Non-pigmented ciliary epithelial cell (primary cell): ENCODE measurements around the gene RSAD2.
"Not testable (repeated sequence)": the region's sequence is repeated elsewhere in the genome, so short reads cannot be mapped to it uniquely, and the experiment has no call there.

ENCODE experiments used
- DNase-seq: peaks from one replicate; pipeline ENCODE4 v3.0.0-alpha.2; 2010; ENCODE audit warnings: low read depth

Gene RSAD2

DNA sequence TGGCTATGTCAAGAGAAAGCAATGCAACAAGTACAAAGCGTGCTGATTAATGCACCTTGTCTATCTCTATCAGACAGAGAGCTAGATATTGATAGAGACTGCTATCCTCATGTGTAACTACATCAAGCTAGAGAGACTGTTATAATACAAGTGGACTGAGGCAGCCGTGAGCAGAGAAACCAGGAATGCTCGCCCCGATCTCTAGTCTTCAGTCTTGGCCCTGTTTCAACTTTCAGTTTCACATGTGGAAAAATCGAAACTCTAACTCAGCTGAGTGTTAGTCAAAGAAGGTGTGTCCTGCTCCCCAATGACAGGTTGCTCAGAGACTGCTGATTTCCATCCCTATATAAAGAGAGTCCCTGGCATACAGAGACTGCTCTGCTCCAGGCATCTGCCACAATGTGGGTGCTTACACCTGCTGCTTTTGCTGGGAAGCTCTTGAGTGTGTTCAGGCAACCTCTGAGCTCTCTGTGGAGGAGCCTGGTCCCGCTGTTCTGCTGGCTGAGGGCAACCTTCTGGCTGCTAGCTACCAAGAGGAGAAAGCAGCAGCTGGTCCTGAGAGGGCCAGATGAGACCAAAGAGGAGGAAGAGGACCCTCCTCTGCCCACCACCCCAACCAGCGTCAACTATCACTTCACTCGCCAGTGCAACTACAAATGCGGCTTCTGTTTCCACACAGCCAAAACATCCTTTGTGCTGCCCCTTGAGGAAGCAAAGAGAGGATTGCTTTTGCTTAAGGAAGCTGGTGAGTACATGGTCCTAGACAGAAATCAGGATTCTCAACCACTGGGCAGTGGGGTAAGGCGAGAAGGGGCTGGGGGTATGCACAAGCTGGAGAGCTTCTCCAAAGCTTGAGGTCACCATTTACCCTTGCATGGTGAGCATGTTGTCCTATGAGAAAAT is at the start of gene RSAD2:
TSS of gene RSAD2 (plus strand) at position 376 of the 903 bp plus-strand sequence. CDS start at position 400, 24 bp downstream.
- no peak for DNase-seq

- no peak for DNase-seq
These were observed 49.3 kb upstream of the RSAD2 start for GRCh38 chr2:6828299-6828584.

DNA sequence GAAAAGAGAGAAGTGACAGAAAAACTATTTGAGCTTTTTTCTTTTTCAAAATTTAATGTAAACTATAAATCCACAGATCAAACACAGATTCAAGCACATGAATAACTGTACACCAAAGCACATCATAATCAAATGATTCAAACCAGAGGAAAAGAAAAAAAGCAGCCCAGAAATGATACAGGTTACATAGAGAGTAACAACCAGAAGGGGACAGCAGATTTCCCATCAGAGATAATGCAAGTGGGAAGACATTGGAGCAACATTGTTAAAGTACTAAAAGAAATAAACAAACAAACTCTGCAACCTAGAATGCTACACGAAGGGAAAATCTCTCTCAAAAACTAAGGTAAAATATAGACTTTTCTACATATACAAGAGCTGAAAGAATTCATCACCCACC is 46.3 kb upstream of the RSAD2 start:
- DNase-seq = no peak

- no peak for DNase-seq
These were observed 44.8 kb upstream of the RSAD2 start for GRCh38 chr2:6832596-6833299.

GRCh38 chr2:6833300-6833604 is 44.3 kb upstream of the RSAD2 start:
- DNase-seq = no peak

GRCh38 chr2:6834163-6834562 is 43.4 kb upstream of the RSAD2 start:
- DNase-seq = no peak

DNA sequence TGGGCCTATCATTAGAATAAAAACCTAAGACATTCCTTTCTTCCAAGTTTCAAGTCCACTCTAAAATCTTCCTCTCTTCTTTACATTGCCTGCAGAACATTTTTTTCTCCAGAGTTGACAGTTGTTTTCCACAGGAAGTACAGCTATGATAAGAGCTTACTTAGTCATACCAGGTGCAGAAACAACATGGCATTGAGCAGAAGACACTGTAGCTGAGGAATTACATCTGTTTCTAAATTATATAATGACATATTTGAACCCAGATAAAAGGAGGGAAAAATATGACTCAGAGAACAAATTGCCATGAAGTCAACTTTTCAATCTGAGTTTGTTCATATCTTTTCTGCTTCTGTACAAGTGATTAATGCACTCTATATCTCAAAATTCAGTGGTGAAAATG is 42.1 kb upstream of the RSAD2 start:
- no peak for DNase-seq

DNA sequence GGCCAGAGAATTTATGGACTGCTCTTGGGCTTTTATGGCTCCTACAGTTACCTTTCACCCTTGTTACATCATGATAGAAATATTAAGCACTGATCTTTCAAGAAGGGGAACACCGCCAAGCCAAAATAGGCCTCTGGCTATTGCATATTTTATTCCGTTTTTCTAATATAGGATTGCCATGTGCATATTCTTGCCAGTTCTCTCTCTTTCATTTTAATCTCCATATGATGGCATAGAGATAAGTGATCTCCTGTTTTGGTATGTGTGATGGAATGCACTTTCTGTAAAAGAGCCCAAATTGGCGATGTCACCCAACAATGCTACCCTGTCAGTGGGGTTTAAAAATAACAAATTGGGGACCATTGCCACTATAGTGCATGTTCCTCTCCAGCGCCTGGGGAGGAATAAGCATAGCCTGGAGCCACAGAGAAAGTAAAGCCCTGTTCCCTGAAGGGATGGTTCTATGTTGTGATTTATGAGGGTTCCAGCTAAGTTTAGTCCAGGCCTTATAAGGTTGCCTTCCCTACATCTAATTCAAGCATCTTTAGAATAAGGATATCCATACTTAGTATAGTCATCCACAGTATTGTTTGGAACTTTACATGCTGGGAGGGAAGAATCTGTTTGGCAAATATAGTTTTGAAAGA is 38.8 kb upstream of the RSAD2 start:
- no peak for DNase-seq

- DNase-seq = no peak
These were observed 35.9 kb upstream of the RSAD2 start for GRCh38 chr2:6841537-6842287.

- DNase-seq = no peak
These were observed 32.3 kb upstream of the RSAD2 start for GRCh38 chr2:6845312-6845711.

DNA sequence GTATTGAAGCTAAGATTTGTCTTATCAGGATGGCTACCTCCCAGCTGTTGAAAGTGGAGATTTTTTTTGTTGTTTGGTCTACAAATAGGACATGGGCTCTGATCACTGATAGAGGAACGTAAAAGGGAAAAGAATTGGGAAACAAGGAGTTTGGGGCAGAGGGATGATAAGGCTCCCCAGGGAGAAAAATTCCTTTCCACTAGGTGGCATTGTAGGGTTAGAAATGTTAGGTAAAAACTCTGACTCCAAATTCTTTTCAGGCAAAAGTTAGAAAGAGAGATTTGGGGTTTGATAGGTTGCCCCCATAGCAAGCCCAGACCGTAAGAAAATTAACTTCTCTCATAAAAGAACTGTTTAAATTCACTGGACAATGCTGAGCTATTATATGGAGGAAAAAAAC is 31.7 kb upstream of the RSAD2 start:
- DNase-seq = no peak

- no peak for DNase-seq
These were observed 31.0 kb upstream of the RSAD2 start for GRCh38 chr2:6846540-6846939.

GRCh38 chr2:6846967-6847681 is 30.5 kb upstream of the RSAD2 start:
- DNase-seq = no peak

GRCh38 chr2:6852195-6852594 is 25.4 kb upstream of the RSAD2 start:
- no peak for DNase-seq

DNA sequence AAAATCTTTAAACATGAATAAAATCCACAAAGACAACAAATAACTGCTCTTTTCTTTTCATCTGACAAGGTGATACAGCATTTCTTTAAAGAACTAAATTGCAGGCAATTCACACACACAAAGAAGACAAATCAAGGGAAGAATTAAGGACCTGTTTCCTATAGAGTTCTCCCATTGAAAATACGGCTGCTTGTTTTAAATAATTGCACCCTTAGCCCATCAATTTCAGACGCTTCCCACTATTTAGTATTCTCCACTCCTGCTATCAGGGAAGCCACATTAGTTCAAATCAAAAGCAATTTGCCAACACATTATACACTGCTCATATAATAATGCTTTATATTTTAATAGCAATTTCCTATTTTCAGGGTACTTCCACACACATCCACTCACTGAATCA is 23.2 kb upstream of the RSAD2 start:
- DNase-seq = no peak

DNA sequence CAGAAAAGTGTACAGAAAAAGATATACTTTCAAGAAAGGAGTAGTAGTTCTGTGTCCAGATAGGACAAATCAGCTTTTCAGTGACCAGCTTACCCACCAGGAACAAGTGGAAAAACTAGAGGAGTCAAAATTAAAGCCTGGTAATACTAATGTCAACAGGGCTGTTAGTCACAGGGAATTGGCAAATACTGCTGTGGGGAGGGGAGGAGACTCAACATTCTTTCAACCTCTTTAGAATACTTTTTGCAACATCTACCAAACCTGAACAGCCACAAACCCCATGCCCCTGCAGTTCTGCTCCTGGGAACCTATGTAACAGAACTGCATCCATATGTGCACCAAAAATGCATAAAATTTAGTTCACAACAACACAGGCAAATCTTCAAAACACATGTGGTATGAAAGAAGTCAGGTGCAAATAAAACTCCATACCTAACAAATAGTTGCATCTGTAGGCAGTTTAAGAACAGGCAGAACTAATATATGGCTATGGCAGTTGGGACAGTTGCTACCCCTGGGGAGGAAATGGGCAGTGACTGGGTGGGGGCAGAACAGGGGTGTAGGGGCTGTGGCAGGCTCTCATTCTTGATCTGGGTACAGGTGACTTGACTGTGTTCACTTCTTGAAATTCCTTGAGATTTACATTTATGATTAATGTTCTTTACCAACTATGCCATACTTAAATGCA is 21.6 kb upstream of the RSAD2 start:
- no peak for DNase-seq

DNA sequence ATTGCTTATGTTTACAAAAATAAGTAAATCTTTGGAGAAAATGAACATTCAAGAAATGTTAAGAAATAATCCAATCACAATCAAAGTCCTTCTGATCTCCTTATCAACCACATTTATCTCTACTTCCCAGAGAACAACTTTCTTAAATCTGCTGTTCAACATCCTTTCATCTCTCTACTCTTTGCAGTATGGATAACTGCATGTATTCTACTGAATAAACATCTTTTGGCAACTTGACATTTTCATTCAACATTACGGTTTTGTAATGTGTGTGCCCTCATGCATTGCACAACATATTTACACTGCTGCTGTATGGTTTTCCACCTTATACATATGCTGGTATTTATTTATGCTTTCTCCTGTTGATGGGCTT is 21.0 kb upstream of the RSAD2 start:
- no peak for DNase-seq

- DNase-seq = not testable (repeated sequence)
These were observed 19.0 kb upstream of the RSAD2 start for GRCh38 chr2:6858466-6859027.

GRCh38 chr2:6860296-6860695 is 17.3 kb upstream of the RSAD2 start:
- DNase-seq = no peak

- DNase-seq = no peak
These were observed 13.8 kb upstream of the RSAD2 start for GRCh38 chr2:6863792-6864191.

DNA sequence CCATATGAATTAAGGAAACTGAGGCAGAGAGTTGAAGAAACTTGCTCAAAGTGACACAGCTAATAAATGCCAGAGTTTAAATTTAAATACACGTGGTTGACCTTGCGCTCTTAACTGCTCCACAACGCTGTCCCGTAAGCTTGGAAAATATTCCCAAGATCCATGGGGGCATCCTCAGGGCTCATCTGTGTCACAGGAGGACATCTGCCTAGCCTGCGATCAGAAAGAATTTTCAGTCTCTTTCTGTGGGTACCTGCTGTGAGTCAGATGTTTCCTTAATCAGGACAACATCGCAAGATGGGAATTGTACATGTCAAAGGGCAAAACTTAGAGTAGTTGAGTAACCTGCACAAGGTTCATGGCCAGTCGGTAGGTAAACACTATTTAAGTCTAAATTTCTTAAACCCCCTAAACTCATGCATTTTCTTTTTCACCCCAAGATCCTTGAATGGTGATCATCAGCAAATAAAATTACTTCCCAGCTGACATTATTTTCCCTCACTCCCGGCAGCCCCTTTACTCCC is 13.3 kb upstream of the RSAD2 start:
- DNase-seq = no peak
